ENCODE measurements around the gene OGT.

The OGT gene

GRCh38 chrX:71617742-71618141, 84.8 kb downstream of the OGT start:
- no peak overlapping the region for H3K4me3 ChIP-seq (ENCODE audit: low read depth, low read length)
- DNase-seq (ENCODE audit: low read depth): no peak

GRCh38 chrX:71618303-71618721, 85.4 kb downstream of the OGT start, which contains the start of gene CXCR3:
CXCR3 (minus strand) TSS chrX:71618511; CDS start chrX:71618449, 62 bp downstream.
- DNase-seq (ENCODE audit: low read depth): no peak
- H3K4me3 ChIP-seq (ENCODE audit: low read depth, low read length): no peak within 1 kb of the TSS

GRCh38 chrX:71618787-71619186, 85.9 kb downstream of the OGT start:
- no peak for DNase-seq (ENCODE audit: low read depth)
- no peak overlapping the region for H3K4me3 ChIP-seq (ENCODE audit: low read depth, low read length)

- DNase-seq (ENCODE audit: low read depth): no peak
- no peak overlapping the region for H3K4me3 ChIP-seq (ENCODE audit: low read depth, low read length)
These were observed 86.3 kb downstream of the OGT start for GRCh38 chrX:71619193-71619592.

DNA sequence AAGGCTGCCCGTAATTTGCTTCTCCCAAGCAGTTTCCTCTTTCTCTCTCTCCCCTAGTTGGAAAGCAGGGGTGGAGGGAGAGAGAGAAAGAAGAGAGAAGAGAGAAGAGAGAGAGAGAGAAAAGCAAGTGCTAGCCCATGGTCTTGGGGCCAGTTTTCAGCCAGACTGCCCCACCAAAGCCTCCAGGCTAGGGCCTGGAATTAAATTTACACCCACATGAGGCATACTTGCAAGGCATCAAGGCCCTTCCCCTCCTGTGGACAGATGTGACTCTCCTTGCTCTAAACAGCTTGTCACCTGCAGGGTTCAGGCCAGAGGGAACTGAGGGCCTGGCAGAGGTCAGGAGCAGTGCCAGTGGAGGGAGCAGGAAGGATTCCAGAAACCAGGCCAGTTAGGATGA, 87.1 kb downstream of the OGT start:
- DNase-seq (ENCODE audit: low read depth): no peak
- H3K4me3 ChIP-seq (ENCODE audit: low read depth, low read length): no peak overlapping the region

- H3K4me3 ChIP-seq (ENCODE audit: low read depth, low read length): no peak overlapping the region
- DNase-seq (ENCODE audit: low read depth): no peak
These were observed 88.7 kb downstream of the OGT start for GRCh38 chrX:71621603-71622002.

- no peak overlapping the region for H3K4me3 ChIP-seq (ENCODE audit: low read depth, low read length)
- no peak for DNase-seq (ENCODE audit: low read depth)
These were observed 89.2 kb downstream of the OGT start for GRCh38 chrX:71622032-71622575.

DNA sequence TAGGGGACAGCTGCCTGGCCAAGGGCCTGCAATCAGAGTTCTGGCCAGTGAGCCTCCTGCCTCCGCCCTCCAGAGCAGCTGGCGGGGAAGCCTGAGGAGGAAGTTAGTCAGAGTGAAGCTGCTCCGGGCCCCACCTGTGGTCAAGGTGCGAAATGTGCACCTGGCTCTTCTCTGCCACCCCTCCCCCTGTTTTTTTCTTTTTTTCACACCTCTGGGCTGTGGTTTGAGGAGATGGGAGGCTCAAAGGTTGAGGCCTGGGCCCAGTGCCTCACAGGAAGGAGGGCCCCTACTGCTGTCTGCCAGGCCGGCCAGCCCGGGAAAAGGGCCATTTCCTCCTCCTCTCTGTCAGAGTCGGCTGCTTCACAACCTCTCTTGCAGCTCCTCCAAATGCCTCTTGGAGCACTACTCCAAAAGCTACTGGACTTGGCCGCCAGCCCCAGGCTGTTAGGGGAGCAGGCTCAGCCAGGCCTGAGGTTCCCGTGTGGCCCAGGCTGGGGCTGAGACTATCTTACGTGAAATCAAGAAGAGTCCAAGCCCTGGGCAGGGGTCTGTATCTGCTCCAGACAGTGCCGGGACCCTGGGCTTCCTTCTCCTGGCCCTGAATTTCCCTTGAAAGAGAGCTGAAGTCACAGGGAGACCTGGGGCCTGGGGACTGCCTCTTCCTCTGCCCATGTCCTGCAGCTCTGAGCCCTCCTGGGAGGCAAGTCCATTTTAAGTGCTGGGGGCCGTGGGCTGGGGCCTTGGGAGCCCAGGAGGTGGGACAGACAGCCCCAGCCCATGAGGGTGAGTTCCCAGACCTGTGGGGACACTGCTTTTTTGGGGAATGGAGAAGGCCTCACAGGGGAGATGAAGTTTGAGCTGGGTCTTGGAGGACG, 89.9 kb downstream of the OGT start:
- no peak for DNase-seq (ENCODE audit: low read depth)
- H3K4me3 ChIP-seq (ENCODE audit: low read depth, low read length): no peak overlapping the region

- no peak overlapping the region for H3K4me3 ChIP-seq (ENCODE audit: low read depth, low read length)
- no peak for DNase-seq (ENCODE audit: low read depth)
These were observed 90.8 kb downstream of the OGT start for GRCh38 chrX:71623714-71624113.

DNA sequence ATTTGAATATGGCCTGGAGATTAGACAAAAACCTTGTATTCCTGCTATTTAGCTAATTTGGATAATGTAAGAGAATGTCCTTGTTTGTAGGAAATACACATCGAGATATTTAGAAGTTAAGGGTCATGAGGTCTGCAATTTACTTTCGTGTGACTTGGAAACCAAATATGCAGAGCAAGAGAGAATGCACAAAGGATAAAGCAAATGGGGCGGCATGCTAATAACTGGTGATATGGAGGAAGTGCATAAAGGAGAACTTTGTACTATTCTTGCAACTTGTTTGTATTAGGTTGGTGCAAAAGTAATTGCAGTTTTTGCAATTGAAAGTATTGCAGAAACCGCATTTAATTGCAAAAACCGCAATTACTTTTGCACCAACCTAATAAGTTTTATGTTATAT, 92.6 kb downstream of the OGT start:
- H3K4me3 ChIP-seq (ENCODE audit: low read depth, low read length): no peak overlapping the region
- no peak for DNase-seq (ENCODE audit: low read depth)
